ENCODE results near the gene HLA-DOA.

DNA sequence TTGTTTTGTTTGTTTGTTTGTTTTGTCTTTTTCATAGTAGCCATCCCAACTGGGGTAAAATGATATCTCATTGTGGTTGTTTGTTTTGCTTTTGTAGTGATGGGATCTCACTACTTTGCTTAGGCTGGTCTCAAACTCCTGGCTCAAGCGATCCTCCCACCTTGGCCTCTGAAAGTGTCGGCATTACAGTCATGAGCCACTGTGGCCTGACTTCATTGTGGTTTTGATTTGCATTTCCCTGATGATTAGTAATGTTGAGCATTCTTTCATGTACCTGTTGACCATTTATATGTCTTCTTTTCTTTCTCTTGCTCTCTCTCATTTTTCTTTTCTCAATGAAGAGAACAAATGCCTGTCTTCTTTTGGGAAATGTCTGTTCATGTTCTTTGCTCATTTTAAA lies 30.8 kb upstream of the HLA-DOA start:
- TF ChIP-seq, protein P1, sequence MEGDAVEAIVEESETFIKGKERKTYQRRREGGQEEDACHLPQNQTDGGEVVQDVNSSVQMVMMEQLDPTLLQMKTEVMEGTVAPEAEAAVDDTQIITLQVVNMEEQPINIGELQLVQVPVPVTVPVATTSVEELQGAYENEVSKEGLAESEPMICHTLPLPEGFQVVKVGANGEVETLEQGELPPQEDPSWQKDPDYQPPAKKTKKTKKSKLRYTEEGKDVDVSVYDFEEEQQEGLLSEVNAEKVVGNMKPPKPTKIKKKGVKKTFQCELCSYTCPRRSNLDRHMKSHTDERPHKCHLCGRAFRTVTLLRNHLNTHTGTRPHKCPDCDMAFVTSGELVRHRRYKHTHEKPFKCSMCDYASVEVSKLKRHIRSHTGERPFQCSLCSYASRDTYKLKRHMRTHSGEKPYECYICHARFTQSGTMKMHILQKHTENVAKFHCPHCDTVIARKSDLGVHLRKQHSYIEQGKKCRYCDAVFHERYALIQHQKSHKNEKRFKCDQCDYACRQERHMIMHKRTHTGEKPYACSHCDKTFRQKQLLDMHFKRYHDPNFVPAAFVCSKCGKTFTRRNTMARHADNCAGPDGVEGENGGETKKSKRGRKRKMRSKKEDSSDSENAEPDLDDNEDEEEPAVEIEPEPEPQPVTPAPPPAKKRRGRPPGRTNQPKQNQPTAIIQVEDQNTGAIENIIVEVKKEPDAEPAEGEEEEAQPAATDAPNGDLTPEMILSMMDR (IDR thresholded peaks at IDR 0.05): no peak
- no peak for TF ChIP-seq EZH2 (IDR thresholded peaks at IDR 0.05; ENCODE audit: borderline replicate concordance, insufficient read depth, low read depth, low read length, poor library complexity, severe bottlenecking)

Data from B cell (primary cell).